Breast epithelium (tissue), 3 donors: ENCODE measurements around the gene HDAC4.

ENCODE experiments used
- POLR2A ChIP-seq: fragments of 450-650 bp; IDR thresholded peaks from one replicate; pipeline ENCODE4 v1.6.1; 2016; ENCODE audit warnings: antibody characterized with exemption, mild to moderate bottlenecking, moderate library complexity
- TF ChIP-seq, protein P1 (sequence below), 3 donors: fragments of 450-650 bp; IDR thresholded peaks; one replicate each; pipeline ENCODE4 v1.5.1; 2016 to 2017; ENCODE audit warnings: antibody characterized with exemption in 3 of 3, mild to moderate bottlenecking in 3 of 3, moderate library complexity in 3 of 3

DNA sequence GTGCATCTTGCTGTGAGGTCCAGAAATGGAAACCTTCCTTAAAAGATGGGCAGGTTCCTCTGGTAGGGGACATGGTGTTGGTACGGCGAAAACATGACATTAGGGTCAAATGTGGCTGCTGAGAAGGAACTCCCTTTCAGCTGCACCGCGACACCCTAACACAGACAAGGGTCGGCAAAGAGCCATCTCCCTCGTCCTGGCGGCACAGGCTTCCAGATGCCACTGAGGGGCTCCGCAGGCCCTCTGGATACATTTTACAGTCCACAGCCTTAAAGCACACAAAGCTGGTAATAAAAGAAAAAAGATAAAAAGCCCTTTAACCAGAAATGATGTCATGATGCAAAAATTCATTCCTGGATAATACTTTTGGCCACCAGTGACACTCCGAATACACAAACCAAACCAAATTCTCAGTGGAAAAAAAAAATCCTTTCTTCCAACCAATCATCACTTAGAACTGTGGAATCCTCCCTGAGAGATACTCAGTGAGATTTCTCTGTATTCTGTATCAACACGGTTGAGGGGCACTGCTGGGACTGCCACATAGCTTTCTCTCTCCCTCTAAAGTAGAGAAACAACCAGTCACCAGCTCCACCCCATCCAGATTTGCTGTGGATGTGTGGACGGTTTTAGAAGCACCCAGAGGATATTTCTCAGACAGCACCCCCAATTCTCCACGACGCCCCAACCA, 174.8 kb downstream of the HDAC4 start:
- TF ChIP-seq, protein P1, sequence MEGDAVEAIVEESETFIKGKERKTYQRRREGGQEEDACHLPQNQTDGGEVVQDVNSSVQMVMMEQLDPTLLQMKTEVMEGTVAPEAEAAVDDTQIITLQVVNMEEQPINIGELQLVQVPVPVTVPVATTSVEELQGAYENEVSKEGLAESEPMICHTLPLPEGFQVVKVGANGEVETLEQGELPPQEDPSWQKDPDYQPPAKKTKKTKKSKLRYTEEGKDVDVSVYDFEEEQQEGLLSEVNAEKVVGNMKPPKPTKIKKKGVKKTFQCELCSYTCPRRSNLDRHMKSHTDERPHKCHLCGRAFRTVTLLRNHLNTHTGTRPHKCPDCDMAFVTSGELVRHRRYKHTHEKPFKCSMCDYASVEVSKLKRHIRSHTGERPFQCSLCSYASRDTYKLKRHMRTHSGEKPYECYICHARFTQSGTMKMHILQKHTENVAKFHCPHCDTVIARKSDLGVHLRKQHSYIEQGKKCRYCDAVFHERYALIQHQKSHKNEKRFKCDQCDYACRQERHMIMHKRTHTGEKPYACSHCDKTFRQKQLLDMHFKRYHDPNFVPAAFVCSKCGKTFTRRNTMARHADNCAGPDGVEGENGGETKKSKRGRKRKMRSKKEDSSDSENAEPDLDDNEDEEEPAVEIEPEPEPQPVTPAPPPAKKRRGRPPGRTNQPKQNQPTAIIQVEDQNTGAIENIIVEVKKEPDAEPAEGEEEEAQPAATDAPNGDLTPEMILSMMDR (IDR thresholded peaks at IDR 0.05) = no peak
- no peak for TF ChIP-seq POLR2A
